DND-41 (cell line): ENCODE results near the gene TRERF1.

Experiments used
- ATAC-seq: fragments of 200-7000 bp; cut with Tn5 transposase; 3 replicates; pipeline ENCODE4 v1.9.1; 2021; ENCODE audit warnings: low read depth; ENCODE audit not compliant: insufficient read depth
- DNase-seq: peaks from one replicate; pipeline ENCODE4 v3.0.0-alpha.2; 2020
- H2AFZ ChIP-seq: 2 replicates; pipeline ENCODE4 v1.6.0; 2012; ENCODE audit warnings: low read depth, low read length
- H3K27ac ChIP-seq: 2 replicates; pipeline ENCODE4 v1.5.1; 2012; ENCODE audit warnings: low read length, inconsistent platforms
- H3K27me3 ChIP-seq: fragments of 200-600 bp; sonication (generic); 2 replicates; pipeline ENCODE4 v1.6.0; 2012; ENCODE audit warnings: low read length, mild to moderate bottlenecking, inconsistent platforms; ENCODE audit not compliant: insufficient read depth, poor library complexity
- H3K36me3 ChIP-seq: 2 replicates; pipeline ENCODE4 v1.5.1; 2012; ENCODE audit warnings: low read length, inconsistent platforms; ENCODE audit not compliant: insufficient read depth
- H3K4me1 ChIP-seq: 2 replicates; pipeline ENCODE4 v1.5.1; 2012; ENCODE audit warnings: mild to moderate bottlenecking, low read length; ENCODE audit not compliant: insufficient read depth
- H3K4me2 ChIP-seq: 2 replicates; pipeline ENCODE4 v1.6.0; 2012; ENCODE audit warnings: mild to moderate bottlenecking, moderate library complexity, low read length, inconsistent platforms; ENCODE audit not compliant: insufficient read depth
- H3K4me3 ChIP-seq, 2 experiments: fragments of 200-600 bp in 1 of 2; shearing (Covaris generic) in 1 of 2; 2 replicates each; pipeline ENCODE4 v1.5.1; 2012 to 2016; ENCODE audit warnings: inconsistent platforms in 2 of 2, low read length in 2 of 2, mild to moderate bottlenecking in 2 of 2, low read depth in 1 of 2, moderate library complexity in 1 of 2
- H3K79me2 ChIP-seq: 2 replicates; pipeline ENCODE4 v1.6.0; 2012; ENCODE audit warnings: low read length, inconsistent platforms; ENCODE audit not compliant: insufficient read depth
- H3K9ac ChIP-seq: 2 replicates; pipeline ENCODE4 v1.6.0; 2012; ENCODE audit warnings: low read depth, mild to moderate bottlenecking, inconsistent platforms, low read length, moderate library complexity
- H3K9me3 ChIP-seq: 2 replicates; pipeline ENCODE4 v1.5.1; 2012; ENCODE audit warnings: low read length, moderate library complexity, mild to moderate bottlenecking, inconsistent platforms; ENCODE audit not compliant: insufficient read depth, severe bottlenecking
- H4K20me1 ChIP-seq: 2 replicates; pipeline ENCODE4 v1.6.0; 2012; ENCODE audit warnings: low read length; ENCODE audit not compliant: insufficient read depth
- CTCF ChIP-seq: IDR thresholded peaks from 2 replicates; pipeline ENCODE4 v1.5.1; 2012; ENCODE audit warnings: borderline replicate concordance, low read length, moderate library complexity, mild to moderate bottlenecking; ENCODE audit not compliant: poor library complexity, severe bottlenecking; ENCODE audit errors: extremely low read depth
- EZH2 ChIP-seq: IDR thresholded peaks from 3 replicates; pipeline ENCODE4 v1.6.1; 2012; ENCODE audit warnings: borderline replicate concordance, low read depth, mild to moderate bottlenecking, moderate library complexity, low read length, inconsistent platforms; ENCODE audit not compliant: severe bottlenecking

Gene TRERF1

GRCh38 chr6:42488129-42488528 lies 36.4 kb upstream of the TRERF1 start:
- no peak overlapping the region for H3K9ac ChIP-seq
- H4K20me1 ChIP-seq: no peaks in the 10 kb centered on the region
- H3K9me3 ChIP-seq: no peaks in the 10 kb centered on the region
- H3K36me3 ChIP-seq: no peaks in the 10 kb centered on the region
- no peak for DNase-seq
- H3K27ac ChIP-seq: no peak overlapping the region
- no peak overlapping the region for H3K4me2 ChIP-seq
- no peaks in the 10 kb centered on the region for H3K79me2 ChIP-seq
- H3K4me3 ChIP-seq: no peak overlapping the region
- no peak overlapping the region for H2AFZ ChIP-seq
- H3K4me1 ChIP-seq: no peaks in the 10 kb centered on the region
- ATAC-seq: no peak
- peaks cover 2% of the 10 kb centered on the region for H3K27me3 ChIP-seq
- TF ChIP-seq CTCF (no peak), EZH2 (no peak)

- Histone ChIP-seq H2AFZ (no peak overlapping the region), H3K9ac (no peak overlapping the region), H3K27me3 (peaks cover 2% of the 10 kb centered on the region), H4K20me1 (no peaks in the 10 kb centered on the region), H3K4me1 (no peaks in the 10 kb centered on the region), H3K36me3 (no peaks in the 10 kb centered on the region), H3K9me3 (no peaks in the 10 kb centered on the region), H3K4me2 (no peak overlapping the region), H3K79me2 (no peaks in the 10 kb centered on the region), H3K27ac (no peak overlapping the region), H3K4me3 (no peak overlapping the region)
- no peak for ATAC-seq
- no peak for TF ChIP-seq EZH2
- TF ChIP-seq CTCF: no peak
- DNase-seq: no peak
Observed at GRCh38 chr6:42484261-42484660, 32.5 kb upstream of the TRERF1 start.

- no peak overlapping the region for H3K4me2 ChIP-seq
- no peak for DNase-seq
- peaks cover 6% of the 10 kb centered on the region for H3K27me3 ChIP-seq
- ATAC-seq: no peak
- H3K9ac ChIP-seq: no peak overlapping the region
- no peaks in the 10 kb centered on the region for H3K4me1 ChIP-seq
- H3K79me2 ChIP-seq: no peaks in the 10 kb centered on the region
- no peaks in the 10 kb centered on the region for H3K36me3 ChIP-seq
- TF ChIP-seq CTCF: no peak
- no peak for TF ChIP-seq EZH2
- no peak overlapping the region for H3K4me3 ChIP-seq
- no peak overlapping the region for H2AFZ ChIP-seq
- H3K9me3 ChIP-seq: no peaks in the 10 kb centered on the region
- H3K27ac ChIP-seq: no peak overlapping the region
- no peaks in the 10 kb centered on the region for H4K20me1 ChIP-seq
Observed at GRCh38 chr6:42482174-42482573, 30.4 kb upstream of the TRERF1 start.

- Histone ChIP-seq H3K9ac (no peak overlapping the region), H3K36me3 (no peaks in the 10 kb centered on the region), H3K79me2 (no peaks in the 10 kb centered on the region), H2AFZ (no peak overlapping the region), H3K4me3 (no peak overlapping the region), H3K27me3 (peaks cover 5% of the 10 kb centered on the region), H4K20me1 (no peaks in the 10 kb centered on the region), H3K4me1 (no peaks in the 10 kb centered on the region), H3K9me3 (peaks cover 5% of the 10 kb centered on the region), H3K4me2 (no peak overlapping the region), H3K27ac (no peak overlapping the region)
- TF ChIP-seq CTCF (no peak), EZH2 (no peak)
- ATAC-seq (no peak), DNase-seq (no peak)
Observed at GRCh38 chr6:42471714-42472113, 20.0 kb upstream of the TRERF1 start.
